ENCODE measurements around the gene MACROH2A1.

The MACROH2A1 gene

GRCh38 chr5:135396459-135397055 is 2.5 kb downstream of the MACROH2A1 start:
- no peak for DNase-seq

GRCh38 chr5:135395866-135396265 is 3.2 kb downstream of the MACROH2A1 start:
- DNase-seq: no peak

DNA sequence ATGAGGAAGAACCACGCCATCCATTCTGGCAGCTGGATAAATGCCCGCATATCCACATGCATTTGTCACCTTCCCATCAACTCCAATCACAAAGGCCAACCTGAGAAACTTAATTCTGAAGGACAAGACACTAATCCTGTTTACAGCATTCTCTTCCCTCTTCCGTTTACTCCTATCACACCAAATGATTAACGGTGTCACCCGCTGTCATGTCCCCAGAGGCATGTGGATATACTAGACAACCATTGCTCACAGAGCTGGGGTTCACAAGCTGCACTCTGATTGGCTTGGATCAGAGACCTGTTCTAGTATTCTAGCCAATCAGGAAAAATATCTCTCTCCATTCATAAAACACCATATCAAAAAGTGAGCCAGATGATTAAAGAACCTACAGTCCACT is 3.6 kb downstream of the MACROH2A1 start:
- no peak for DNase-seq

DNA sequence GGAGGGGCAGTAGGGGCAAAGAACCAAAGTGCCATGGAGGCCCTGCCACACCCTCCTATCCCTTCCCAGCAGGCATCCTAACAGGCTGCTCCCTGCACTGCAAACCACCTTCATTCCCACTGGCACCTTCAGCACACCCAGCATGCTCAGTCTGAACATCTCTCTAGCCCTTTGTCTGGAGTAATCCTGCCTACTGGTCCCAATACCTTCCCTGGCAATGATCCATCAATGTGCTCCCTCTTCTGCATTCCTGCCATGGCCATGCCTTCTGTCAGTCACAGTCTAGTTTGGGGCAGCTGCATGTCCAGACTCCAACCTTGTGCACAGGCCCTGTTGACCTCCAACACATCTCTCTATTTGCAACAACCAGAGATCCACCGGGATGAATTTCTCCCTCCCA is 4.9 kb downstream of the MACROH2A1 start:
- no peak for DNase-seq

- no peak for DNase-seq
Measured at GRCh38 chr5:135393691-135394090, 5.3 kb downstream of the MACROH2A1 start.

- no peak for DNase-seq
Measured at GRCh38 chr5:135393229-135393628, 5.8 kb downstream of the MACROH2A1 start.

DNA sequence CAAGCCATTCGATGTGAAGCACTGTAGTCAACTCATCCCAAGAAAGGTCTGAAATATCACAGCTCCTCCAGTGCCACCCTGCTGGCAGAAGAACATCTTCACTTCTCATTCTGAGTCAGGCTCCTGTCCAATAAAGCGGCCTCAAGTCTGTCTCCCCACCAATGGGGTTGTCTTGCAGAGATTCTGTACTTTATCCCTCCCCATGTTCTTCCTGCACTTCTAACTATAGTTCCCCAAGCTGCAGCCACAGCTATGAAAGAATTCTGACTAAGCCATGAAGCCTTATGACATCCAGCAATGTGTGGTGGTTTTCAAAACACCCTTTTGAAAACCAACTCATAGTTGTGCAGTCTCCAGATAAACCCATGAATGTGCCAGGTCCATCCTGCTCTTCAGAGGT is 6.8 kb downstream of the MACROH2A1 start:
- no peak for DNase-seq

DNA sequence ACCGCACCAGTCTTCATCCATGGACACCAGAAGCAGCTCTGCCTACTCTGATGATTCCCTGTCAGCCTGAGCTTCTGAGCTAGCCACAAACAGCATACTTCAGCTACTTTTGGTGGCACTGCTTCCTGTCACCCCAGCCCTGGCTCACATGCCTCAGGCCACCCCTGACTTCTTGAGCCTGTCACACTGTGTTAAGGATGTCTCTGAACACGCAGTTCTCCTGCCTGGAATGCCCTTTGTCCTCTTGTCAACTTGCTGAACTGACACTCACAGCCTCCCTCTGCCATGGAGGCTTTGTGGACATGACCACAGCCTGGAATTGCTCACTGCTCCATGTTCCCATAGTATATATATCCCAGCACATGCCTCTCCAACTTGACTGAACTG is 7.2 kb downstream of the MACROH2A1 start:
- DNase-seq: no peak

DNA sequence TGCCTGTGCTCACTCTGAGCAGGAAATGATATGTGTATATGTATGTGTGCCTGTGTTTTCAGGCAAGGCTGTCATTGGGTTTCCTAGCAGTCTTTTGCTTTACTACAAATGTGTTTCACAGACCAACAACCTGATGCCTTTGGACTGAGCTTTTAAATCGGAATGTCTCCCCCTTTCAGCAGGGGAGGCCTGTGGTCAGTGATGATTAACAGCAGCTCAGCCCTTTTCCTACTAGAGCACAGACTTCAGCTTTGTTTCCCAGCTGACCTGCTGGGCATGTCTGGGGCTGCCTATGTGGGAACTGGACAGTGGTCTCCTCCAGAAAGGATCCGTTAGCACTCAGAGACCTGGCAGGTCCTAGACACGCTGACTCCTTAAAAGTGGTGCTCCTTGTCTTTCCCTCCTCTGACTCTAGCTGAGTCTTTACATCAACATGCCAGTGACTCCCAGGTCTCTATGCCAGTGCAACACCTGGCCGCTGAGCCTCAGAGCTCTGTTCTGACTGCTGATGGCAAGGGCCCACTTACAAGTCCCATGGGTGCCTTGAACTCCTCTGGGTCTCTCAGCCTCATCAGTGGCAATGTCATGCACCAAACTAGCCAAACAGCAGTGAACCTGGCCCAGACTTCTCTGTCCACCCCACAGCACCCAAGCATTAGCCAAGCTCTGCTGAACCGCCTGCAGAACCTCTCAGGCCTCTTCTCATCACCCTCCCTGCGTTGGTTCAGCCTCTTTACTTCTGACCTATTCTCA is 7.7 kb downstream of the MACROH2A1 start:
- DNase-seq: no peak

GRCh38 chr5:135388860-135389435 is 10.1 kb downstream of the MACROH2A1 start:
- DNase-seq: no peak

DNA sequence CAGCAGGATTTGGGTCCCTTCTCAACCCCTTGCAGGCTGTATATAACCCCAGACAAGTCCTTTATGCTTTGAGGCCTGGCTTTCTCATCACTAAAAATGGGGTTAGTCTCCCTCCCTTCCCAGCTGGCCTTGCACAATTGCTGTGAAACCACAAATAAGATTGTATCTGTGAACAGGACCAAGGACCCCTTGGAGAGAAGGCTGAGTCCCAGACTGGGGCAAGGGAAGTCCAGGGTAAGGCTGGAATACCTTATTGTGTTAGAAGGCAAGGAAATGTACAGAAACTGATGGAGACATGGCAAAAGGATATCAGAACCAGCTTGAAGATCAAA is 11.4 kb downstream of the MACROH2A1 start:
- no peak for DNase-seq

DNA sequence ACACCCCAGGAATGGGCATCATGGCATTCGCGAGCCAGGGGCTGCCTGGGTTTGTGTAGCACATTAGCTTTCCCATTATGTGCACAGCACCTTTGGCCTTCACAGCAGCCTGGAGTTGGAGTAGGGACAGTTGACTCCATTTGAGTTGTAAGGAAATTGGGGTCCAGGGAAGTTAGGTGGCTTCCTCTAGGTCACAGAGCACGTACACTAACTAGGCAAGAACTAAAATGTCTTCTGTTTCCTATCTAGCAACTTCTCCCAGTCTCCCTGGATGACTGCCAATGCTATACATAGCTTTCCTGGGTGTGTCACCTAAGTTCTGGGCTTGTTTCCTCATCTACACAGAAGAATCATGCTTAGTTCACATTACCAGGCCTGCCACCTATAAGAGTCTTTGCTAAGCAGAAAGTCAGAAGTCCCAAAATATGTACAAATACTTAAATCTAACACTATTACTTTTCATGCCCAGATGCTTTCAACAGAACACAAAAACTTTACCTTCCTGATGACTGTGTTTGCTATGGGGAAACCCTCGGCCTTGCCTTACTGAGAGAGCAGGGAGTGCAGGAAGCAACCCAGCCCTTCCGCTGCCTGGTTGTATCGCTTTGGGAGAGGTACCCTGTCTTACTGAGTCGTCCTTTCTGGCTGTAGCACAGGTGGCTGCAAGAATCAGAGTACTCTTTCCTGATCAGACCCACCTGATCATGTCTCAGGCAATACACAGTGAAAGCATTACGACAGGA is 12.0 kb downstream of the MACROH2A1 start:
- no peak for DNase-seq

- no peak for DNase-seq
Measured at GRCh38 chr5:135386096-135386495, 12.9 kb downstream of the MACROH2A1 start.

- no peak for DNase-seq
Measured at GRCh38 chr5:135385576-135385975, 13.5 kb downstream of the MACROH2A1 start.

DNA sequence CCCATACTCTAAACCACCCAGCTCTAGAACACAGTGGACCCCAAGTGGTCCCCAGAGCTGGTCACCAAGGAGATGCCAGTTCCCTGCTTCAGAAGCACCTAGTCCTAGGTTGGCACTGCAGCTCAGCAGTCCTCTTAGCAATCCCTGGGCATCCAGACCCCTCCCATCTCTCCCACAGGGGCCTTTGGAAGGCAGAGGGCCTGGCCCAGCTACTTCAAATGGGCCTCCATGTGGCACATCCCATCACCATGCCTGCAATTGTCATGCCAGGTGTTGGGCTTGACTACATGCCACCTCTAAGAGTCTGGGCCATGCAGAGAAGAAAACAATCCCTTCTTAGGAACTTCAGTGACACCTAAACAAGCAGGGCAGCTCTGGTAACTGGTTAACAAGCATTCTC is 14.1 kb downstream of the MACROH2A1 start:
- DNase-seq: no peak

DNA sequence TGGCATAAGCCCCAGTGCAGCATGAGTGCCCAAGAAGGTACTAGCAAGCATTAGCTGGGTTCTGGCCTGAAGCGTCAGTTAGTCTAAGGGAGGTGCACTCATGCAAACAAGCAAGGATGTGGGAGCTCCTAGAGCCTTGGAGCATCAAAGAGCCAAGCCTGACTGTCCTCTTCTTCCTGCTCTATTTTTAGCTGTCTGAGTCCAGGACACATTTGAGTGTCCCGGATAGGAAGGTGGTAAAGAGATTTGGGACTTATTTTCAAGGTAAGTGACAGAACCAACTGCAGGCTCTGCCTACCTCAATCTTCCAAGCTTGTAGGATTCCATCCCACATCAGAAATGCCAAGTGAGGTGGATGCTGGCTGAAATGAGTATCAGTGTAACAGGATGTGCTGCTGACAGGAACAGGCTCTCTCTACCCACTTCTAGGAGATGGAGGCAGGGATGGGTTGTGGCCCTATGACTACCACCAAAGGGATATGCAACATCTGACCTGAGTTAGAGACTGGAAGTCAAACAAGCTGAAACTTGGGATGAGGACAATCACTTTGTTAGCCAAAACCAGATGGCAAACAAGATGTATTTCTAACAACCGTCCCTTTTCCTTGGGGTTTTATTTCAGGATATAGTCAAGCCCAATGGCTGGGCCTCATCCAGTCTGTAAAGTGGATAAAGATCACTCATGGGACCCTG is 15.1 kb downstream of the MACROH2A1 start:
- no peak for DNase-seq

GRCh38 chr5:135382981-135383380 is 16.1 kb downstream of the MACROH2A1 start:
- DNase-seq: no peak

GRCh38 chr5:135382106-135382790 is 16.8 kb downstream of the MACROH2A1 start:
- DNase-seq: no peak

DNA sequence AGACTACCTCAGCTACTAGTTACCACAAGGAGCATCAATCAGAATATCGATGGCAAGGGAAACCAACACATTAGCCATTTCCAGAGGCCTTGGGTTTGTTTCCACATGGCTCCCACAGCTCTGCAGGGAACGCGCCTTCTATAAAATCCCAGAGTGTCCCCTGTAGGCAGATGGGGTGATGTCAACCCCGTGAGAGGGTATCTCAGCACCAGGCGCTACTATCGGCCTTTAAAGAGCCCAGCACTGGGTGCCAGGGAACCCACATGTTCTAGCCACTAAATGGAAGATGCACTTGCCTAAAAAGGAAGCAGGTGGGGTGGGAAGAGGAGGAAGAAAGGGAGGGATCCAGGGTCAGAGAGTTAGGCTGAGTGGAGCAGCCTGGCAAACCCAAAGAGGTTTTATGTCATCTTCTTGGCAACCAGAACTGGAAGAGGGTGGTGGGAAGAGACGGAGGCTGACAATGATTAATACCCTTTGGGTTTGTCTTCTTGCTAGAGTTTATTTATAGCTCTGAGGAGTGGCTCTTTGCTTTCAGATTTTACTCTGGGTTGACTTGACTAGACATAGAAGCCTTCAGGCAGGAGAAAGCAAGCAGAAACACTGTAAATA is 19.9 kb downstream of the MACROH2A1 start:
- no peak for DNase-seq

- no peak for DNase-seq
Measured at GRCh38 chr5:135377751-135378680, 21.0 kb downstream of the MACROH2A1 start.

Measured in KG1 (cell line).